LHCN-M2 (cell line): ENCODE data around the gene CXCL13. TPM values are rescaled to one million over a fixed set of nuclear protein-coding genes. Genes with fewer than 3 reads are reported as not detected.

ENCODE experiments used
- total RNA-seq: library from RNA; depleted of rRNA; stranded (reverse); fragments of >200 nt; gene quantifications from 2 replicates; pipeline ENCODE4 v1.2.3, GENCODE V29; 2014; rRNA removed

The CXCL13 gene
- total RNA-seq, 1 experiment from 2014 or later: not detected

Other genes starting within 250 kb of the CXCL13 start
- 7.4 and 8.3 TPM in 2 replicates for gene CNOT6L, start 213.5 kb downstream of the CXCL13 start, total RNA-seq